ENCODE data around the gene SWAP70.

Gene SWAP70

GRCh38 chr11:9799886-9800285, 136.0 kb downstream of the SWAP70 start:
- Histone ChIP-seq H3K36me3 (ENCODE audit: control insufficient read depth, low read length) (no peaks in the 10 kb centered on the region), H3K9me3 (ENCODE audit: control insufficient read depth, insufficient read depth, low read length) (no peaks in the 10 kb centered on the region), H3K9me2 (replicated peaks; ENCODE audit: control insufficient read depth, low read length) (no peaks in the 10 kb centered on the region), H4K20me1 (ENCODE audit: control insufficient read depth, insufficient read depth, low read depth, low read length) (no peaks in the 10 kb centered on the region), H3K27ac (ENCODE audit: low read depth, low read length) (no peak overlapping the region), H3F3A (ENCODE audit: control insufficient read depth, insufficient read depth) (no peaks in the 10 kb centered on the region), H3K4me3 (ENCODE audit: low read length) (no peak overlapping the region), H3K79me2 (ENCODE audit: control insufficient read depth, low read length) (no peaks in the 10 kb centered on the region), H3K4me1 (ENCODE audit: control insufficient read depth, low read length) (peaks cover 12% of the 10 kb centered on the region), H3K4me2 (ENCODE audit: low read length) (no peak overlapping the region), H3K27me3 (ENCODE audit: control insufficient read depth, low read length) (no peaks in the 10 kb centered on the region)
- TF ChIP-seq EZH2phosphoT487 (IDR thresholded peaks at IDR 0.05; ENCODE audit: borderline replicate concordance, low read length) (no peak), CTCF (IDR thresholded peaks at IDR 0.05; ENCODE audit: low read depth, low read length, poor library complexity, severe bottlenecking) (no peak)

GRCh38 chr11:9802291-9802861, 138.5 kb downstream of the SWAP70 start:
- Histone ChIP-seq H3K4me3 (ENCODE audit: low read length) (no peak overlapping the region), H3K4me1 (ENCODE audit: control insufficient read depth, low read length) (peaks cover 12% of the 10 kb centered on the region), H3K9me2 (replicated peaks; ENCODE audit: control insufficient read depth, low read length) (no peaks in the 10 kb centered on the region), H3K27me3 (ENCODE audit: control insufficient read depth, low read length) (no peaks in the 10 kb centered on the region), H3K27ac (ENCODE audit: low read depth, low read length) (no peak overlapping the region), H4K20me1 (ENCODE audit: control insufficient read depth, insufficient read depth, low read depth, low read length) (no peaks in the 10 kb centered on the region), H3K4me2 (ENCODE audit: low read length) (peak overlapping the region; percentile 0; the same call in 1 of the 2 replicates), H3F3A (ENCODE audit: control insufficient read depth, insufficient read depth) (no peaks in the 10 kb centered on the region), H3K9me3 (ENCODE audit: control insufficient read depth, insufficient read depth, low read length) (no peaks in the 10 kb centered on the region), H3K79me2 (ENCODE audit: control insufficient read depth, low read length) (no peaks in the 10 kb centered on the region), H3K36me3 (ENCODE audit: control insufficient read depth, low read length) (no peaks in the 10 kb centered on the region)
- TF ChIP-seq EZH2phosphoT487 (IDR thresholded peaks at IDR 0.05; ENCODE audit: borderline replicate concordance, low read length) (no peak), CTCF (IDR thresholded peaks at IDR 0.05; ENCODE audit: low read depth, low read length, poor library complexity, severe bottlenecking) (no peak)
